Peyer's patch (tissue), 4 donors: Measurements from ENCODE around the gene SNRPA1.

Experiments used
- POLR2A ChIP-seq, 2 donors: fragments of 450-650 bp; IDR thresholded peaks; one replicate each; pipeline ENCODE4 v1.5.1; 2017; ENCODE audit warnings: antibody characterized with exemption in 2 of 2, mild to moderate bottlenecking in 2 of 2, moderate library complexity in 2 of 2
- TF ChIP-seq, protein P1 (sequence below), 6 experiments: fragments of 450-650 bp in 4 of 6; fragments of 200-600 bp in 2 of 6; sonication (generic) in 1 of 6; IDR thresholded peaks; one replicate each; pipeline ENCODE4 v1.5.1; 2017 to 2019; ENCODE audit warnings: antibody characterized with exemption in 6 of 6, mild to moderate bottlenecking in 3 of 6, moderate library complexity in 1 of 6

- TF ChIP-seq, protein P1, sequence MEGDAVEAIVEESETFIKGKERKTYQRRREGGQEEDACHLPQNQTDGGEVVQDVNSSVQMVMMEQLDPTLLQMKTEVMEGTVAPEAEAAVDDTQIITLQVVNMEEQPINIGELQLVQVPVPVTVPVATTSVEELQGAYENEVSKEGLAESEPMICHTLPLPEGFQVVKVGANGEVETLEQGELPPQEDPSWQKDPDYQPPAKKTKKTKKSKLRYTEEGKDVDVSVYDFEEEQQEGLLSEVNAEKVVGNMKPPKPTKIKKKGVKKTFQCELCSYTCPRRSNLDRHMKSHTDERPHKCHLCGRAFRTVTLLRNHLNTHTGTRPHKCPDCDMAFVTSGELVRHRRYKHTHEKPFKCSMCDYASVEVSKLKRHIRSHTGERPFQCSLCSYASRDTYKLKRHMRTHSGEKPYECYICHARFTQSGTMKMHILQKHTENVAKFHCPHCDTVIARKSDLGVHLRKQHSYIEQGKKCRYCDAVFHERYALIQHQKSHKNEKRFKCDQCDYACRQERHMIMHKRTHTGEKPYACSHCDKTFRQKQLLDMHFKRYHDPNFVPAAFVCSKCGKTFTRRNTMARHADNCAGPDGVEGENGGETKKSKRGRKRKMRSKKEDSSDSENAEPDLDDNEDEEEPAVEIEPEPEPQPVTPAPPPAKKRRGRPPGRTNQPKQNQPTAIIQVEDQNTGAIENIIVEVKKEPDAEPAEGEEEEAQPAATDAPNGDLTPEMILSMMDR (IDR thresholded peaks at IDR 0.05) = no peak
- no peak for TF ChIP-seq POLR2A (IDR thresholded peaks at IDR 0.05)
These were observed 19.5 kb upstream of the SNRPA1 start for GRCh38 chr15:101314336-101315125.
